Ectodermal cell (in vitro differentiated cells): ENCODE measurements around the gene AFF1.
"Not testable (repeated sequence)": the region's sequence is repeated elsewhere in the genome, so short reads cannot be mapped to it uniquely, and the experiment has no call there.

Experiments
- H3K27ac ChIP-seq: 2 replicates; pipeline ENCODE4 v1.7.0; 2013; ENCODE audit warnings: mild to moderate bottlenecking, low read depth, low read length; ENCODE audit not compliant: insufficient read depth, poor library complexity, severe bottlenecking
- H3K27me3 ChIP-seq: 2 replicates; pipeline ENCODE4 v1.7.0; 2013; ENCODE audit warnings: mild to moderate bottlenecking, low read length; ENCODE audit not compliant: insufficient read depth, control insufficient read depth, poor library complexity, severe bottlenecking
- H3K36me3 ChIP-seq: one replicate; pipeline ENCODE4 v1.7.0; 2013; ENCODE audit warnings: low read length; ENCODE audit not compliant: control insufficient read depth, insufficient read depth
- H3K4me1 ChIP-seq: one replicate; pipeline ENCODE4 v1.7.0; 2013; ENCODE audit warnings: low read length; ENCODE audit not compliant: control insufficient read depth, insufficient read depth
- H3K4me3 ChIP-seq: 2 replicates; pipeline ENCODE4 v1.7.0; 2013; ENCODE audit warnings: low read depth, low read length, control low read depth; ENCODE audit not compliant: insufficient read depth
- H3K9me3 ChIP-seq: 2 replicates; pipeline ENCODE4 v1.7.0; 2013; ENCODE audit warnings: mild to moderate bottlenecking, low read length, moderate library complexity; ENCODE audit not compliant: control insufficient read depth
- WGBS, 2 experiments: methylation state at CpG; one replicate each; pipeline ENCODE4 v1.1.7; 2013; ENCODE audit warnings: missing lambda C conversion rate in 2 of 2; 5-methylcytosine and 5-hydroxymethylcytosine counted together

The AFF1 gene

GRCh38 chr4:87036713-87037112 is 101.9 kb downstream of the AFF1 start:
- Histone ChIP-seq H3K27me3 (no peaks in the 10 kb centered on the region), H3K9me3 (no peaks in the 10 kb centered on the region), H3K4me3 (no peak overlapping the region), H3K4me1 (peaks cover 87% of the 10 kb centered on the region), H3K27ac (no peak overlapping the region), H3K36me3 (no peaks in the 10 kb centered on the region)
- WGBS, 2 experiments: 39 to 47% methylated on average over 4 of the region's 4 CpGs

GRCh38 chr4:87037171-87037570 is 102.4 kb downstream of the AFF1 start:
- not testable (repeated sequence) for H3K9me3 ChIP-seq, H3K27me3 ChIP-seq, H3K4me3 ChIP-seq, H3K36me3 ChIP-seq
- Histone ChIP-seq H3K27ac (peak overlapping the region; percentile 76), H3K4me1 (peaks cover 86% of the 10 kb centered on the region)
- WGBS, 2 experiments: 78 to 81% methylated on average over 6 of the region's 7 CpGs

- H3K4me1 ChIP-seq: peaks cover 87% of the 10 kb centered on the region
- 32 to 63% methylated on average over 5 of the region's 5 CpGs for WGBS, 2 experiments
These were observed 103.0 kb downstream of the AFF1 start for GRCh38 chr4:87037671-87038334.

GRCh38 chr4:87038837-87039615 is 104.2 kb downstream of the AFF1 start:
- Histone ChIP-seq H3K27me3 (no peaks in the 10 kb centered on the region), H3K4me1 (peaks cover 89% of the 10 kb centered on the region), H3K4me3 (no peak overlapping the region), H3K9me3 (no peaks in the 10 kb centered on the region), H3K27ac (peak overlapping the region; percentile 97), H3K36me3 (no peaks in the 10 kb centered on the region)
- 18 to 21% methylated on average over 8 of the region's 8 CpGs for WGBS, 2 experiments

More at GRCh38 chr4:87037671-87038334, 103.0 kb downstream of the AFF1 start:
- H3K4me3 ChIP-seq: no peak overlapping the region
- no peaks in the 10 kb centered on the region for H3K36me3 ChIP-seq
- H3K27ac ChIP-seq: peak overlapping the region; percentile 97
- H3K27me3 ChIP-seq: no peaks in the 10 kb centered on the region
- H3K9me3 ChIP-seq: no peaks in the 10 kb centered on the region

- Histone ChIP-seq H3K9me3 (no peaks in the 10 kb centered on the region), H3K27ac (no peak overlapping the region), H3K27me3 (no peaks in the 10 kb centered on the region), H3K4me3 (no peak overlapping the region), H3K4me1 (peaks cover 90% of the 10 kb centered on the region), H3K36me3 (no peaks in the 10 kb centered on the region)
- WGBS, 2 experiments: 93 to 95% methylated on average over 3 of the region's 3 CpGs
These were observed 106.3 kb downstream of the AFF1 start for GRCh38 chr4:87041141-87041540.

- Histone ChIP-seq H3K4me1 (peaks cover 83% of the 10 kb centered on the region), H3K36me3 (peaks cover 7% of the 10 kb centered on the region), H3K9me3 (no peaks in the 10 kb centered on the region), H3K27ac (no peak overlapping the region), H3K4me3 (no peak overlapping the region), H3K27me3 (no peaks in the 10 kb centered on the region)
- WGBS, 2 experiments: 67 to 90% methylated on average over 1 of the region's 1 CpG
These were observed 107.4 kb downstream of the AFF1 start for GRCh38 chr4:87042221-87042620.

GRCh38 chr4:87042986-87043820 is 108.4 kb downstream of the AFF1 start:
- Histone ChIP-seq H3K36me3 (peaks cover 10% of the 10 kb centered on the region), H3K9me3 (no peaks in the 10 kb centered on the region), H3K4me1 (peaks cover 73% of the 10 kb centered on the region), H3K27me3 (no peaks in the 10 kb centered on the region), H3K4me3 (no peak overlapping the region), H3K27ac (peak overlapping the region; percentile 32)
- WGBS, 2 experiments: 76 to 80% methylated on average over 4 of the region's 4 CpGs

- 30 to 46% methylated on average over 6 of the region's 6 CpGs for WGBS, 2 experiments
- Histone ChIP-seq H3K27me3 (no peaks in the 10 kb centered on the region), H3K4me1 (peaks cover 76% of the 10 kb centered on the region), H3K4me3 (peak overlapping the region; percentile 11), H3K27ac (peak overlapping the region; percentile 78), H3K36me3 (peaks cover 10% of the 10 kb centered on the region), H3K9me3 (no peaks in the 10 kb centered on the region)
These were observed 109.9 kb downstream of the AFF1 start for GRCh38 chr4:87044511-87045233.

- Histone ChIP-seq H3K27ac (peak overlapping the region; percentile 30), H3K4me3 (peak overlapping the region; percentile 11)
These were observed 110.4 kb downstream of the AFF1 start for GRCh38 chr4:87045234-87045558.

More at GRCh38 chr4:87045234-87045558, 110.4 kb downstream of the AFF1 start:
- Histone ChIP-seq H3K36me3 (peaks cover 10% of the 10 kb centered on the region), H3K4me1 (peaks cover 74% of the 10 kb centered on the region), H3K9me3 (no peaks in the 10 kb centered on the region), H3K27me3 (no peaks in the 10 kb centered on the region)
- 91 to 92% methylated on average over 6 of the region's 6 CpGs for whole genome bisulfite sequencing, 2 experiments
